MM.1S (cell line): ENCODE data around the gene CTSZ.

ENCODE experiments used
- DNase-seq: peaks from one replicate; pipeline ENCODE4 v3.0.0-alpha.2; 2015
- H2AFZ ChIP-seq: fragments of 300-600 bp; sonication (generic); 2 replicates; pipeline ENCODE4 v1.6.0; 2016; ENCODE audit warnings: antibody characterized with exemption, low read length
- H3F3A ChIP-seq: fragments of 300-600 bp; sonication (generic); 2 replicates; pipeline ENCODE4 v1.6.1; 2016; ENCODE audit warnings: mild to moderate bottlenecking, antibody characterized with exemption, low read length, moderate library complexity, mixed read lengths; ENCODE audit not compliant: insufficient read depth
- H3K27ac ChIP-seq: fragments of 300-600 bp; sonication (generic); 2 replicates; pipeline ENCODE4 v1.5.1; 2016; ENCODE audit warnings: mild to moderate bottlenecking, low read length
- H3K27me3 ChIP-seq: fragments of 300-600 bp; sonication (generic); replicated peaks from 2 replicates; pipeline ENCODE4 v1.6.0; 2016; ENCODE audit warnings: low read length; ENCODE audit not compliant: insufficient read depth
- H3K36me3 ChIP-seq: fragments of 300-600 bp; sonication (generic); replicated peaks from 2 replicates; pipeline ENCODE4 v1.6.1; 2016; ENCODE audit warnings: mild to moderate bottlenecking, low read length, mixed read lengths; ENCODE audit not compliant: insufficient read depth
- H3K4me1 ChIP-seq: fragments of 300-600 bp; sonication (generic); 2 replicates; pipeline ENCODE4 v1.6.1; 2016; ENCODE audit warnings: low read length, mixed read lengths
- H3K4me2 ChIP-seq: fragments of 300-600 bp; sonication (generic); 2 replicates; pipeline ENCODE4 v1.6.0; 2016; ENCODE audit warnings: low read depth, low read length
- H3K4me3 ChIP-seq: fragments of 300-600 bp; sonication (generic); 2 replicates; pipeline ENCODE4 v1.5.1; 2016; ENCODE audit warnings: low read length, mixed read lengths
- H3K79me2 ChIP-seq: fragments of 300-600 bp; sonication (generic); 2 replicates; pipeline ENCODE4 v1.6.1; 2016; ENCODE audit warnings: mixed run types, low read length, mixed read lengths
- H3K9ac ChIP-seq: fragments of 300-600 bp; sonication (generic); 2 replicates; pipeline ENCODE4 v1.6.1; 2016; ENCODE audit warnings: low read length, mixed read lengths
- H3K9me2 ChIP-seq: fragments of 300-600 bp; sonication (generic); replicated peaks from 2 replicates; pipeline ENCODE4 v1.6.1; 2016; ENCODE audit warnings: mild to moderate bottlenecking, low read length, mixed read lengths; ENCODE audit not compliant: insufficient read depth
- H3K9me3 ChIP-seq: fragments of 300-600 bp; sonication (generic); replicated peaks from 2 replicates; pipeline ENCODE4 v1.6.1; 2016; ENCODE audit warnings: mild to moderate bottlenecking, low read length, mixed read lengths; ENCODE audit not compliant: insufficient read depth
- H4K20me1 ChIP-seq: fragments of 300-600 bp; sonication (generic); 2 replicates; pipeline ENCODE4 v1.6.1; 2016; ENCODE audit warnings: mild to moderate bottlenecking, low read length, moderate library complexity, mixed read lengths; ENCODE audit not compliant: insufficient read depth
- CTCF ChIP-seq: fragments of 300-600 bp; sonication (generic); IDR thresholded peaks from 2 replicates; pipeline ENCODE4 v1.5.1; 2016; ENCODE audit warnings: antibody characterized with exemption, low read length, mixed read lengths
- EZH2 ChIP-seq: fragments of 300-600 bp; sonication (generic); optimal IDR thresholded peaks from 2 replicates; pipeline ENCODE3; 2017; ENCODE audit warnings: low read depth, mild to moderate bottlenecking, antibody characterized with exemption, low read length, mixed read lengths
- EZH2phosphoT487 ChIP-seq: fragments of 300-600 bp; sonication (generic); IDR thresholded peaks from 2 replicates; pipeline ENCODE4 v1.6.1; 2018; ENCODE audit warnings: antibody characterized with exemption, low read length

CTSZ gene

GRCh38 chr20:59026904-59027740, 20.1 kb upstream of the CTSZ start:
- Histone ChIP-seq H3K4me3 (no peak overlapping the region), H3K9me3 (no peaks in the 10 kb centered on the region), H3F3A (peaks cover 5% of the 10 kb centered on the region; the same call in 1 of the 2 replicates), H4K20me1 (peaks cover 17% of the 10 kb centered on the region), H3K9ac (no peak overlapping the region), H3K9me2 (no peaks in the 10 kb centered on the region), H3K4me1 (peaks cover 23% of the 10 kb centered on the region), H2AFZ (no peak overlapping the region), H3K27ac (no peak overlapping the region), H3K4me2 (no peak overlapping the region), H3K27me3 (no peaks in the 10 kb centered on the region), H3K36me3 (peaks cover 12% of the 10 kb centered on the region; the same call in 1 of the 2 replicates), H3K79me2 (peaks cover 82% of the 10 kb centered on the region)
- DNase-seq = no peak
- no peak for TF ChIP-seq CTCF
- no peak for TF ChIP-seq EZH2

GRCh38 chr20:59025511-59025910, 18.5 kb upstream of the CTSZ start:
- no peaks in the 10 kb centered on the region for H3K27me3 ChIP-seq
- no peak overlapping the region for H3K4me3 ChIP-seq
- H3K9ac ChIP-seq = no peak overlapping the region
- H3K4me1 ChIP-seq = peaks cover 16% of the 10 kb centered on the region
- H3K9me2 ChIP-seq = no peaks in the 10 kb centered on the region
- H3K9me3 ChIP-seq = no peaks in the 10 kb centered on the region
- H3K79me2 ChIP-seq = peaks cover 66% of the 10 kb centered on the region
- DNase-seq = no peak
- H3K4me2 ChIP-seq = no peak overlapping the region
- H3K36me3 ChIP-seq = peaks cover 12% of the 10 kb centered on the region; the same call in 1 of the 2 replicates
- H2AFZ ChIP-seq = no peak overlapping the region
- peaks cover 17% of the 10 kb centered on the region for H4K20me1 ChIP-seq
- TF ChIP-seq CTCF (no peak), EZH2phosphoT487 (no peak), EZH2 (no peak)
- no peaks in the 10 kb centered on the region; the same call in 1 of the 2 replicates for H3F3A ChIP-seq
- H3K27ac ChIP-seq = no peak overlapping the region

- Histone ChIP-seq H3K27me3 (no peaks in the 10 kb centered on the region), H3K27ac (no peak overlapping the region), H4K20me1 (peaks cover 17% of the 10 kb centered on the region), H3K79me2 (peaks cover 62% of the 10 kb centered on the region), H2AFZ (no peak overlapping the region), H3K9me2 (no peaks in the 10 kb centered on the region), H3F3A (no peaks in the 10 kb centered on the region; the same call in 1 of the 2 replicates), H3K4me1 (peaks cover 12% of the 10 kb centered on the region), H3K36me3 (peaks cover 10% of the 10 kb centered on the region; the same call in 1 of the 2 replicates), H3K9me3 (no peaks in the 10 kb centered on the region), H3K9ac (no peak overlapping the region), H3K4me2 (no peak overlapping the region), H3K4me3 (no peak overlapping the region)
- no peak for DNase-seq
- no peak for TF ChIP-seq EZH2
- TF ChIP-seq CTCF = no peak
- no peak for TF ChIP-seq EZH2phosphoT487
Measured at GRCh38 chr20:59025086-59025485, 18.0 kb upstream of the CTSZ start.
